Lung (tissue), 12 donors: ENCODE results near the gene COL18A1. TPM values are rescaled to one million over a fixed set of nuclear protein-coding genes. Genes with fewer than 3 reads are reported as not detected.

ENCODE experiments used
- ATAC-seq: fragments of 200-7000 bp; cut with Tn5 transposase; one replicate; pipeline ENCODE4 v1.9.1; 2020; ENCODE audit warnings: moderate number of reproducible peaks; ENCODE audit not compliant: insufficient read depth, low FRiP score
- DNase-seq, 3 donors: peaks; one replicate each; pipeline ENCODE4 v3.0.0-alpha.2; 2013 to 2017
- H3K27ac ChIP-seq, 2 donors: one replicate each; pipeline ENCODE4 v1.5.1; 2013; ENCODE audit warnings: mild to moderate bottlenecking in 2 of 2, moderate library complexity in 2 of 2, control low read depth in 1 of 2, inconsistent platforms in 1 of 2, low read depth in 1 of 2, low read length in 1 of 2
- H3K27me3 ChIP-seq, 3 donors: one replicate each; pipeline ENCODE4 v1.5.1; 2013; ENCODE audit warnings: low read length in 2 of 3; ENCODE audit not compliant: control insufficient read depth in 3 of 3, insufficient read depth in 3 of 3
- H3K36me3 ChIP-seq, 4 donors: one replicate each; pipeline ENCODE4 v1.5.1; 2013; ENCODE audit warnings: low read length in 4 of 4, mild to moderate bottlenecking in 1 of 4, moderate library complexity in 1 of 4; ENCODE audit not compliant: control insufficient read depth in 4 of 4, insufficient read depth in 4 of 4
- H3K4me1 ChIP-seq, 5 donors: one replicate each; pipeline ENCODE4 v1.5.1; 2013; ENCODE audit warnings: low read length in 5 of 5, mild to moderate bottlenecking in 2 of 5, moderate library complexity in 1 of 5; ENCODE audit not compliant: control insufficient read depth in 5 of 5, insufficient read depth in 5 of 5
- H3K4me3 ChIP-seq: one replicate; pipeline ENCODE4 v1.5.1; 2013; ENCODE audit warnings: mild to moderate bottlenecking, control low read depth, moderate library complexity
- H3K9ac ChIP-seq, 2 donors: one replicate each; pipeline ENCODE4 v1.5.1; 2013; ENCODE audit warnings: low read length in 2 of 2, control low read depth in 1 of 2; ENCODE audit not compliant: insufficient read depth in 1 of 2
- H3K9me3 ChIP-seq, 4 donors: one replicate each; pipeline ENCODE4 v1.5.1; 2013; ENCODE audit warnings: low read length in 3 of 4, mild to moderate bottlenecking in 1 of 4, moderate library complexity in 1 of 4; ENCODE audit not compliant: control insufficient read depth in 4 of 4, insufficient read depth in 3 of 4
- CTCF ChIP-seq: IDR thresholded peaks from 2 replicates; pipeline ENCODE4 v1.5.1; 2012; ENCODE audit warnings: mild to moderate bottlenecking; ENCODE audit errors: control extremely low read depth, extremely low read depth
- WGBS, 2 donors: extraction: QIAGEN DNeasy Blood & Tissue Kit; methylation state at CpG; one replicate each; pipeline ENCODE4 v1.1.7; 2013; 5-methylcytosine and 5-hydroxymethylcytosine counted together
- polyA plus RNA-seq, 2 donors: library from polyadenylated mRNA; stranded (reverse); fragments of 200-250 nt; gene quantifications; one replicate each; pipeline ENCODE4 v1.2.1, GENCODE V29; 2013
- total RNA-seq, 2 donors: library from RNA; depleted of rRNA in 1 of 2; stranded (reverse); fragments of >200 nt in 1 of 2; gene quantifications; one replicate each; pipeline ENCODE4 v1.2.1, GENCODE V29; 2014 to 2021
- donor health status: control.
- donor health status: control.
- donor health status: Bipolar disorder and iron deficiency.
- donor health status: healthy.
- donor health status: DM: yes; HTN: yes; CAD: no.

Gene COL18A1
- total and polyA plus RNA-seq, 4 donors: 42.7 to 102 (median 45.8) TPM

DNA sequence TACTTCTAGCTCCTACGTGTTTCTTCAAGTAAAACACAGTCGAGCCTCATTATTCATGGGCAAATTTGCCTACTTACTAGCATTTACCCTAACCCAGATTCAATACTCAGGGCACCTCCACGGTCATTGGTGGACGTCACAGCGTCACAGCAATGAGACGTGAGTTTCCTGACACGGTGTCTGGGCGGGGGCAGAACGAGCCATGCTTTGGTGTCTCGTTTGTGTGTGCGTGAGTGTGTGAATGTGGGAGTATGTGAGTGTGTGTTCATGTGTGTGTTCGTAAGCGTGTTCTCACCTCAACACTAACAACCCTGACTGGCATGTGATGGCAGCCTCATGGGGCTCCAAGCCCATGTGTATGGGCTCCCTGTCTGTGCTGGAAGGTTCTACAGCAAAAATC lies 17.5 kb upstream of the COL18A1 start:
- Histone ChIP-seq H3K9me3 (peaks cover 0 to 1% (median 0%) of the 10 kb centered on the region in 4 donors), H3K27me3 (no peaks in the 10 kb centered on the region), H3K36me3 (no peaks in the 10 kb centered on the region), H3K27ac (no peak overlapping the region), H3K9ac (no peak overlapping the region), H3K4me3 (no peak overlapping the region), H3K4me1 (peaks cover 0 to 16% (median 6%) of the 10 kb centered on the region in 5 donors)
- no peak for TF ChIP-seq CTCF
- no peak for ATAC-seq
- WGBS, 2 donors: 85 to 88% methylated on average over 13 of the region's 13 CpGs
- peak in 1 of 3 donors; percentile 11 for DNase-seq

GRCh38 chr21:45388011-45388521 lies 16.9 kb upstream of the COL18A1 start:
- Histone ChIP-seq H3K27ac (no peak overlapping the region), H3K27me3 (no peaks in the 10 kb centered on the region), H3K4me1 (peaks cover 0 to 16% (median 6%) of the 10 kb centered on the region in 5 donors), H3K9me3 (no peaks in the 10 kb centered on the region), H3K4me3 (no peak overlapping the region), H3K36me3 (no peaks in the 10 kb centered on the region), H3K9ac (no peak overlapping the region)
- no peak for TF ChIP-seq CTCF
- ATAC-seq (no peak), DNase-seq (peak; percentile 32 to 45 (median 38))
- WGBS, 2 donors: 84 to 88% methylated on average over 7 of the region's 7 CpGs

GRCh38 chr21:45388611-45389296 lies 16.2 kb upstream of the COL18A1 start:
- H3K9me3 ChIP-seq: no peaks in the 10 kb centered on the region
- H3K9ac ChIP-seq: no peak overlapping the region
- H3K27me3 ChIP-seq: no peaks in the 10 kb centered on the region
- ATAC-seq (no peak), DNase-seq (peak in 1 of 3 donors; percentile 10)
- H3K36me3 ChIP-seq: no peaks in the 10 kb centered on the region
- H3K4me1 ChIP-seq: peaks cover 0 to 16% (median 5%) of the 10 kb centered on the region in 5 donors
- 81 to 86% methylated on average over 19 of the region's 19 CpGs for WGBS, 2 donors
- no peak overlapping the region for H3K27ac ChIP-seq
- TF ChIP-seq CTCF: no peak
- H3K4me3 ChIP-seq: no peak overlapping the region
